Measurements from ENCODE around the gene CALN1. TPM values are rescaled to one million over a fixed set of nuclear protein-coding genes. Genes with fewer than 3 reads are reported as not detected.

Gene CALN1
- total RNA-seq, 1 donor from 2014 or later: not detected

GRCh38 chr7:72020311-72020710 lies 391.8 kb downstream of the CALN1 start:
- TF ChIP-seq EZH2 (IDR thresholded peaks at IDR 0.05; ENCODE audit: insufficient read depth, low read length): no peak
- TF ChIP-seq, protein P1, sequence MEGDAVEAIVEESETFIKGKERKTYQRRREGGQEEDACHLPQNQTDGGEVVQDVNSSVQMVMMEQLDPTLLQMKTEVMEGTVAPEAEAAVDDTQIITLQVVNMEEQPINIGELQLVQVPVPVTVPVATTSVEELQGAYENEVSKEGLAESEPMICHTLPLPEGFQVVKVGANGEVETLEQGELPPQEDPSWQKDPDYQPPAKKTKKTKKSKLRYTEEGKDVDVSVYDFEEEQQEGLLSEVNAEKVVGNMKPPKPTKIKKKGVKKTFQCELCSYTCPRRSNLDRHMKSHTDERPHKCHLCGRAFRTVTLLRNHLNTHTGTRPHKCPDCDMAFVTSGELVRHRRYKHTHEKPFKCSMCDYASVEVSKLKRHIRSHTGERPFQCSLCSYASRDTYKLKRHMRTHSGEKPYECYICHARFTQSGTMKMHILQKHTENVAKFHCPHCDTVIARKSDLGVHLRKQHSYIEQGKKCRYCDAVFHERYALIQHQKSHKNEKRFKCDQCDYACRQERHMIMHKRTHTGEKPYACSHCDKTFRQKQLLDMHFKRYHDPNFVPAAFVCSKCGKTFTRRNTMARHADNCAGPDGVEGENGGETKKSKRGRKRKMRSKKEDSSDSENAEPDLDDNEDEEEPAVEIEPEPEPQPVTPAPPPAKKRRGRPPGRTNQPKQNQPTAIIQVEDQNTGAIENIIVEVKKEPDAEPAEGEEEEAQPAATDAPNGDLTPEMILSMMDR (IDR thresholded peaks at IDR 0.05; ENCODE audit: insufficient read depth, low read depth, low read length): no peak
- no peak for FAIRE-seq
- no peak for DNase-seq (ENCODE audit: low read depth)
- no peaks in the 10 kb centered on the region for H3K4me1 ChIP-seq (ENCODE audit: insufficient read depth, low read length)
- H3K27ac ChIP-seq (ENCODE audit: low read depth, low read length): no peak overlapping the region
- H3K36me3 ChIP-seq (ENCODE audit: insufficient read depth, low read length): no peaks in the 10 kb centered on the region
- no peaks in the 10 kb centered on the region for H3K27me3 ChIP-seq (ENCODE audit: insufficient read depth, low read length)
- H4K20me1 ChIP-seq (ENCODE audit: insufficient read depth, low read length): no peaks in the 10 kb centered on the region
- H3K9ac ChIP-seq (ENCODE audit: low read length): no peak overlapping the region
- H3K27ac Mint-ChIP-seq (ENCODE audit: unreplicated experiment): no peak overlapping the region
- H3K4me2 ChIP-seq (ENCODE audit: low read length): no peak overlapping the region
- H3K4me3 ChIP-seq (ENCODE audit: insufficient read depth, low read depth, low read length): no peak overlapping the region
- no peak overlapping the region for H2AFZ ChIP-seq (ENCODE audit: low read depth, low read length)
- H3K4me1 Mint-ChIP-seq (ENCODE audit: low read depth, unreplicated experiment): no peaks in the 10 kb centered on the region
- no peaks in the 10 kb centered on the region for H3K36me3 Mint-ChIP-seq (ENCODE audit: low read depth, unreplicated experiment)
- peaks cover 2% of the 10 kb centered on the region for H3K9me3 ChIP-seq (ENCODE audit: insufficient read depth, low read depth, low read length)
- H3K4me3 Mint-ChIP-seq (ENCODE audit: unreplicated experiment): no peak overlapping the region
- H3K27me3 Mint-ChIP-seq (ENCODE audit: low read depth, unreplicated experiment): peaks cover 17% of the 10 kb centered on the region
- no peaks in the 10 kb centered on the region for H3K79me2 ChIP-seq (ENCODE audit: insufficient read depth, low read length)
- H3K9me3 Mint-ChIP-seq (ENCODE audit: unreplicated experiment): peaks cover 3% of the 10 kb centered on the region

- FAIRE-seq: no peak
- Histone ChIP-seq H3K4me1 (ENCODE audit: insufficient read depth, low read length) (no peaks in the 10 kb centered on the region), H3K9me3 (ENCODE audit: insufficient read depth, low read depth, low read length) (peaks cover 2% of the 10 kb centered on the region), H4K20me1 (ENCODE audit: insufficient read depth, low read length) (no peaks in the 10 kb centered on the region), H3K36me3 (ENCODE audit: insufficient read depth, low read length) (no peaks in the 10 kb centered on the region), H2AFZ (ENCODE audit: low read depth, low read length) (no peak overlapping the region), H3K9ac (ENCODE audit: low read length) (no peak overlapping the region), H3K27me3 (ENCODE audit: insufficient read depth, low read length) (no peaks in the 10 kb centered on the region), H3K4me2 (ENCODE audit: low read length) (no peak overlapping the region), H3K27ac (ENCODE audit: low read depth, low read length) (no peak overlapping the region), H3K79me2 (ENCODE audit: insufficient read depth, low read length) (no peaks in the 10 kb centered on the region), H3K4me3 (ENCODE audit: insufficient read depth, low read depth, low read length) (no peak overlapping the region)
- no peaks in the 10 kb centered on the region for H3K36me3 Mint-ChIP-seq (ENCODE audit: low read depth, unreplicated experiment)
- H3K9me3 Mint-ChIP-seq (ENCODE audit: unreplicated experiment): peaks cover 3% of the 10 kb centered on the region
- no peak overlapping the region for H3K27ac Mint-ChIP-seq (ENCODE audit: unreplicated experiment)
- DNase-seq (ENCODE audit: low read depth): no peak
- no peak overlapping the region for H3K4me3 Mint-ChIP-seq (ENCODE audit: unreplicated experiment)
- peaks cover 17% of the 10 kb centered on the region for H3K27me3 Mint-ChIP-seq (ENCODE audit: low read depth, unreplicated experiment)
- TF ChIP-seq EZH2 (IDR thresholded peaks at IDR 0.05; ENCODE audit: insufficient read depth, low read length): no peak
- TF ChIP-seq, protein P1 (IDR thresholded peaks at IDR 0.05; ENCODE audit: insufficient read depth, low read depth, low read length): no peak
- H3K4me1 Mint-ChIP-seq (ENCODE audit: low read depth, unreplicated experiment): no peaks in the 10 kb centered on the region
Measured at GRCh38 chr7:72019436-72019835, 392.7 kb downstream of the CALN1 start.

DNA sequence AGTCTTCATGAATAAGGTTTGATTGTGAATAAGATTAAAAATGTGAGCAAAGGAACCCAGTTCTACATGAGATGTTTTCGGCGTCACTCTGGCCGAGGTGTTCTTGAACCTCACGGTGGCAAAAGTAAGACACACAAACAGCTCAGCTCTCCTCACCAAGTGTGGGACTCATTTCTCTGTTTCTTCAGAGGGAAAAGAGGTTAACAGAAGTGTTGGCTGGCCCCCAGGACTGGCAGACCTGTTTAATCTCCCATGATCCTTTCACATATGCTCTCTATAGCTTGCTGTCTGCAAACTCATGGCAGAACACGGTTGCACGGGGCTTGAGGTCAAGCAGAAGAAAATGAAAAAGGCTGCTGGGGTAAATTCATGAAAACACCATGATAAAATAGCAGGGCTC lies 394.4 kb downstream of the CALN1 start:
- Histone ChIP-seq H3K4me3 (ENCODE audit: insufficient read depth, low read depth, low read length) (no peak overlapping the region), H3K27ac (ENCODE audit: low read depth, low read length) (no peak overlapping the region), H2AFZ (ENCODE audit: low read depth, low read length) (no peak overlapping the region), H3K36me3 (ENCODE audit: insufficient read depth, low read length) (no peaks in the 10 kb centered on the region), H3K4me1 (ENCODE audit: insufficient read depth, low read length) (no peaks in the 10 kb centered on the region), H4K20me1 (ENCODE audit: insufficient read depth, low read length) (no peaks in the 10 kb centered on the region), H3K79me2 (ENCODE audit: insufficient read depth, low read length) (no peaks in the 10 kb centered on the region), H3K9me3 (ENCODE audit: insufficient read depth, low read depth, low read length) (peaks cover 2% of the 10 kb centered on the region), H3K9ac (ENCODE audit: low read length) (no peak overlapping the region), H3K4me2 (ENCODE audit: low read length) (no peak overlapping the region), H3K27me3 (ENCODE audit: insufficient read depth, low read length) (no peaks in the 10 kb centered on the region)
- Mint-ChIP-seq H3K27ac (ENCODE audit: unreplicated experiment) (no peak overlapping the region), H3K36me3 (ENCODE audit: low read depth, unreplicated experiment) (no peaks in the 10 kb centered on the region), H3K4me1 (ENCODE audit: low read depth, unreplicated experiment) (no peaks in the 10 kb centered on the region), H3K9me3 (ENCODE audit: unreplicated experiment) (peaks cover 3% of the 10 kb centered on the region), H3K27me3 (ENCODE audit: low read depth, unreplicated experiment) (peaks cover 17% of the 10 kb centered on the region), H3K4me3 (ENCODE audit: unreplicated experiment) (no peak overlapping the region)
- no peak for DNase-seq (ENCODE audit: low read depth)
- TF ChIP-seq, protein P1 (IDR thresholded peaks at IDR 0.05; ENCODE audit: insufficient read depth, low read depth, low read length): no peak
- no peak for TF ChIP-seq EZH2 (IDR thresholded peaks at IDR 0.05; ENCODE audit: insufficient read depth, low read length)
- FAIRE-seq: no peak

Data from astrocyte (in vitro differentiated cells and primary cell).